ENCODE measurements around the gene SLAMF6.

The SLAMF6 gene

DNA sequence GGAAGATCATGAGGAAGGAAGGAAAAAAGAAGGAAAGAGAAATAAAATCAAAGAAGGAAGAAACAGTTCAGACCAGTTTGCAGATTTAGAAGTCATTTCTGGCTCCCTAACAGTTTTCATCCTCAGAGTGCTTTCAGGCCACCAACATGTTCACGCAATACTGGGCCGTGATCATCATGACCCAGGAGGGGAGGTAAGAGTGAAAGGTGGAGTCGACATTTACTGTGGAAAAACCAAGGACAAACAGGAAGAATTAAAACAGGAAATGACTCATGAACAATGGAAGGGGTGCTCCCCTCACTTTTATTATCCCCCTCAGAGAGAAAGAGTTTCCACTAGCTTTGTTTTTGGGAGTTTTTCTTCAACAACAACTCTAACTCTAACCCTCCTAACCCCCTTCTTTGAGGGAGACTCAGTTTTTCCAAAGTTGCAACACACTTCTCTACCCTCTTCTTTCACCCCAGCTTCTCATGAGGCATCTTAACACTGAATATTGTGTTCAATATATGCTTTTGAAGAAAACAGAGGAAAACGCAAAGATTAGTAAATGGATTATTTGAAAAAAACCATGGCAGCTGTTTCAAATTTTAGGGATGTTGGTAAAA, 62.3 kb downstream of the SLAMF6 start:
- DNase-seq = peak; percentile 35

GRCh38 chr1:160460214-160460642, 62.8 kb downstream of the SLAMF6 start:
- no peak for DNase-seq

DNA sequence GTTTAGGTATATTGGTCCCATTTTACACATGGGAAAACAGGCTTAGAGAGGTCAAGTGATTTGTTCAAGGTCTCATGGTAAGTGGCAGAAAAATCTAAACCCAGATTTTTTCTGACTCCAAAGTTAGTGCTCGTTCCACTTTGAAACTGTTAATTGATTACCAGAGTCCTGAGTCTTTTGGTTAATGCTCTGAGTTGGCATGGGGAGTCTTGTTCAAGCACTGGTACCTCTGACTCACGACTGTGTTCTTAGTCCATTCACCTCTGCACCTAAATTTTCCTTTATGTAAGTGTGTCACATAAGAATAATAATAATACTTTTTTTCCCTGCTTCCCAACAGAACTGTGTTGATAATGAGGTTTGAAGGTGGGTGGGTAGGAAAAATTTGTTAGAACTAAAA, 63.4 kb downstream of the SLAMF6 start:
- DNase-seq = no peak

DNA sequence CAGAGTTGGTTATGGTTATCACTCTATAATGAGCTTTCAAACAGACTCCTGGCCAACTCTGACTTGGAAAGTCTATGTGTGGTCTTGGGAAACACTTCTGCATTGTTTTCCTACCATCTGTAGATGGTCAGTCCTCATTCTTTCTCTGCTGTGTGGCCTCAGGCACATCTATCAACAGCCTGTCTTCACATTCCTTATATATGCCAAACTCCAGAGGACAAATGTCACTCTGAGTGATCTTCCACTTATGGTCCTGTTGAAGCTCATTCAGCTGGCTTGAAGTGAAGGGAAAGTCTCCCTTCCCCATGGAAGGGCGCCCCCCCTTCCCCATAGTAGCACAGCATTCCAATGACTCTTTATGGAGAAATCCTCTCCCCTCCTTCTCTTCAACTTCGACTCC, 64.0 kb downstream of the SLAMF6 start:
- DNase-seq = no peak

GRCh38 chr1:160455153-160455517, 67.9 kb downstream of the SLAMF6 start:
- DNase-seq = no peak

- DNase-seq = no peak
Measured at GRCh38 chr1:160454371-160455152, 68.5 kb downstream of the SLAMF6 start.

DNA sequence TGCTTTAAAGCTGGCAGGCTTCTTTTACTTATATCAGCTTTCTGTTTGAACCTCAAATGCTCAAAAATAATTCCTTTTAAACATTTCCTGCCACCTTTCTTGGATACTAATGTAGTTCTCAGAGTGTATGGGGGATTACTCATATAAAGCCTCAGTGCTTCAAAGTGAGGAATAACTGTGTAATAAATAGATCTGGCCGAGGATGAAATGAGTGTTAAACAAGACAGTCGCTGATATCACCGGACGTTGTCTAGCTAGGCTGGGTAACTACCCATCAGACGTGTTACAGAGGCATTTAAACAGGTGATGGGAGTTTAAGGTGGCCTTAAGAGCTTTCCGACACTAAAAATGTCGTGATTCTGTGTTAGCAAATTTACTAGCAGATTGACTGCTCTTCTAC, 69.6 kb downstream of the SLAMF6 start:
- DNase-seq = peak; percentile 53

DNA sequence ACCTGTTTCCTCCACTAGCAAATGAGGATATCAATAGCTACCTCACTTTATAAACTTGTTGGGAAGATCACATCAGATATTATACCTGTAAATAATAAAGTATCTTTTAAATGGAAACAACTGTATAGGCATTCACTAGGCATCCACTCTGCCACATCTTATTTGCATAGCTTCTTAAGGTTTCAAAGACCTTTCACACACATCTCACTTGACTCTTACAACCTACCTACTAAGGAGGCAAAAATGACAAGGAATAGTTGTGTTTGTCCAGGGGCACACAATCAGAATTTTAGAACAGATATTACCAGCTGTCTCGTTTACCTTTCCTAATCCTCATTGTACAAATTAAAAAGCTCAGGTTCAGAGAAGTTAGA, 71.2 kb downstream of the SLAMF6 start:
- no peak for DNase-seq

DNA sequence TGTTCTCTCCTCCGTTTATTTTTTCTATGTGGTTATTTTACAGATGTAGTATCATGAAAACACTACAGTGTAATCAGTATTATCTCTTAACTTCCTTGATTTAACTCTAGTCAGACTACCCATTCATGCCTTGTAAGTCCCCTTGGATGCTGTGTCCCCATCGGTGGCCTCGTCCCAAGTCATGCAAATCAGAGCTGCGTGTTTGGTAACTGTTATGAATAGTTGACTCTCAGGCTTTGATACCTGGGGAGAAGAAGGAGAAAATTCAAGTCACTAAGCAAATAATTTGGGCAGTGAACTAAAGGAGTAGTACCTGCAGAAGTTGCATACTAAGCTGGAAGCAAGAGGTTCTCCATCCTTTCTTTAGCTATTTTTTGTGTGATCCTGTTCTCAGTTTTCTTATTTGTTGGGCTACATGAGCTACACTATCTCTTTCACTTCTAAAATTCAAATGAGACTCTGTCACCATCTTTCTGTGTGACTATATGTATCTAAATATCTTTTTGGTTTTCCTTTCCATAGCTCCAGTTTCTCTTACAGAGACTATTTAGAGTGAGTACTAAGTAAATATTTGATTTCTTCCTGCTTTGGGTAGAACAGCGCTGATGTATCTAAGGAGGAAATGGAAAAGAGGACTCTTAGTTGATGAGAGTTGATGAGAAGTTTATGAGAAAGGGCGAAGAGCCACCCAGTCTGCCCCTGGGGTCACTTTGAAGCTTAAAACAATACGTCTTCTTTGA, 71.8 kb downstream of the SLAMF6 start:
- DNase-seq = no peak

DNA sequence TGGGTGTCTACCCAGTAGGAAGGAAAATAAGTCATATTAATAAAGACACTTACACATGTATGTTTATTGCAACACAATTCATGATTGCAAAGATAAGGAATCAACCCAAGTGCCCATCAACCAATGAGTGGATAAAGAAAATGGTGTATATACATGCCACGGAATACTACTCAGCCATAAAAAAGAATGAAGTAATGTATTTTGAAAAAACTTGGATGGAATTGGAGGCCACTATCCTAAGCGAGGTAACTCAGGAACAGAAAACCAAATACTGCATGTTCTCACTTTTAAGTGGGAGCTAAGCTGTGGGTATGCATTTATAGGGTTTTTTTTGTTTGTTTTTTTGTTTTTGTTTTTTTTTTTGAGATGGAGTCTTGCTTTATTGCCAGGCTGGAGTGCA, 73.6 kb downstream of the SLAMF6 start:
- no peak for DNase-seq

DNA sequence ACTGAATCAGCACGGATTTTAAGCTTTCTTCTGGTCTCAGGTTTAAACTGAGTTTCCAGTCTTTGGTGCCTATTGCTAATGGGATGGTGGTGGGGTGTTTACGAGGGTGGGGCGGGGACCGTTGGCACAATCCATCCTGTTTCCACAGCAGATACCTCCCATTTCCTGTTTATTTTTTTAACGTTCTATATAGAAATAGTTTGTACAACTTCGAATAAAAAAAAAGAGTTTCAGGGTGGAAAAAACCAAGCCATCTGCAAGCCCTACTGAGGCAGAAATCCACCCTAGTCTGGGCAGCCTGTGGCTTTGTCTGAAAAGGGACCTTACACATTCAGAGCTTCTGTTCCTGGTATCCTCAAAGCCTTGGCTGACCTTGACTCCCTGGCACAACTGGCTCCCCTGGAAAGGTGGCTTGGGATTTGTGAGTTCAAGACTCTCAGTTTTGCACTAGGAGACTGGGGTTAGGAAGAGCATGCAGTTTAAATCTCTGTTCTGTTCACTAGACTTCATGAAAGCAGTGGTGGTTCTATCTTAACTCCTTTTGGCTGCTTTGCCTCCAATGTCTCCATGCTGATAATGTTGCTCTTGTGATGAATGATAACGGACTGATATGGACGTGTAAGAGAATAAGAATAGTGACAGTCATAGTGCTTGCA, 76.0 kb downstream of the SLAMF6 start:
- DNase-seq = no peak

DNA sequence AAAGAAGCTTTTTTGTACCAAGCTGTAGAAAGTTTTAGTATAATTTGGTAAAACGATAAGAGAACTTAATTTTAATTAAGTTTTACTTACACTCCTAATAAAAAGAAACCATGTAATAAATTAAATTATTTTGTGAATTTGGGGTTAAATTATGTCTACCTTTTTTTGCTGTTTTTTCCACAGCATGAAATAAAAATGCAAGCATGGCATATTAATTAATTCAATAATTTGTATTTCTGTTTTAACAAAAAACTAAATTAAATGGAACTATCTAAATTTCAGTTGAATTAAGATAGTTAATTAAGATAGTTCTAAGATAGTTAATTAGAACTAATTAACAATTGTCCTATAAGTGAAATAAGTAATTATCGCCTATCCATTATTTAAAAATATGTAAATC, 83.3 kb downstream of the SLAMF6 start:
- no peak for DNase-seq

GRCh38 chr1:160438935-160439334, 84.1 kb downstream of the SLAMF6 start:
- no peak for DNase-seq

GRCh38 chr1:160438317-160438918, 84.6 kb downstream of the SLAMF6 start:
- no peak for DNase-seq

- peak; percentile 73 for DNase-seq
Measured at GRCh38 chr1:160437432-160438316, 85.4 kb downstream of the SLAMF6 start.

DNA sequence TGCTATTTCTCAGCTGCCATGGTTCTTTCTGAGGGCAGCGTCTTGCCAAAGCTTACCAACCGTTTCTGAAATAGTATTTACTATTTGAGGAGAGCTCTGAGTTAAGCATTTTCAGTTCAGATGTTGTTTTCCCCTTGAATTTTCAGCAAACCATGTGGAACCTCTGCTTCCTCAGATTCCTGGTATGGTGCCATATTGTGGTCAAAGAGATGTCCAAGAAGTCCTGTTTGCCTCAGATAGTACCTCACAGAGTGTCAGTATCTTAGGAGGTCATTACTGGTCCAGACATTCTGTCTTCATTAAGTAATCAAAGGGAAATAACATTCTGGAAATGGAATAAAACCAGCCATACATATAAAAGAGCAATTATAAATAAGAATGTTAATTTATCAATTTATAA, 86.1 kb downstream of the SLAMF6 start:
- DNase-seq = no peak
